ENCODE data around the gene REPS2.

The REPS2 gene

GRCh38 chrX:17072721-17073230 lies 126.3 kb downstream of the REPS2 start:
- Histone ChIP-seq H3K27me3 (ENCODE audit: low read depth) (no peaks in the 10 kb centered on the region), H3K4me1 (no peaks in the 10 kb centered on the region), H3K4me3 (no peak overlapping the region), H3K36me3 (replicated peaks) (no peaks in the 10 kb centered on the region), H3K9me3 (no peaks in the 10 kb centered on the region)
- in situ Hi-C loops (cut with MboI; ENCODE audit: low sequenced_read_pairs) = no loop called here
- no peak for DNase-seq (ENCODE audit: low spot score in 2 of 2)

- no peak overlapping the region for H3K4me3 ChIP-seq
- no peak for DNase-seq (ENCODE audit: low spot score in 2 of 2)
- H3K9me3 ChIP-seq = no peaks in the 10 kb centered on the region
- H3K4me1 ChIP-seq = no peaks in the 10 kb centered on the region
- H3K27me3 ChIP-seq (ENCODE audit: low read depth) = no peaks in the 10 kb centered on the region
- in situ Hi-C loops (cut with MboI; ENCODE audit: low sequenced_read_pairs) = no loop called here
- H3K36me3 ChIP-seq (replicated peaks) = no peaks in the 10 kb centered on the region
Measured at GRCh38 chrX:17075004-17075403, 128.5 kb downstream of the REPS2 start.

GRCh38 chrX:17077361-17077760 lies 130.9 kb downstream of the REPS2 start:
- H3K4me1 ChIP-seq = no peaks in the 10 kb centered on the region
- no peak overlapping the region for H3K4me3 ChIP-seq
- H3K36me3 ChIP-seq (replicated peaks) = no peaks in the 10 kb centered on the region
- no peak for DNase-seq (ENCODE audit: low spot score in 2 of 2)
- in situ Hi-C loops (cut with MboI; ENCODE audit: low sequenced_read_pairs) = no loop called here
- H3K27me3 ChIP-seq (ENCODE audit: low read depth) = no peaks in the 10 kb centered on the region
- H3K9me3 ChIP-seq = no peaks in the 10 kb centered on the region

GRCh38 chrX:17078031-17078720 lies 131.7 kb downstream of the REPS2 start:
- in situ Hi-C loops (cut with MboI; ENCODE audit: low sequenced_read_pairs) = no loop called here
- Histone ChIP-seq H3K4me3 (no peak overlapping the region), H3K36me3 (replicated peaks) (no peaks in the 10 kb centered on the region), H3K9me3 (no peaks in the 10 kb centered on the region), H3K27me3 (ENCODE audit: low read depth) (no peaks in the 10 kb centered on the region), H3K4me1 (no peaks in the 10 kb centered on the region)
- DNase-seq (ENCODE audit: low spot score in 2 of 2) = no peak

- in situ Hi-C loops (cut with MboI; ENCODE audit: low sequenced_read_pairs) = no loop called here
- Histone ChIP-seq H3K4me3 (no peak overlapping the region), H3K36me3 (replicated peaks) (no peaks in the 10 kb centered on the region), H3K9me3 (no peaks in the 10 kb centered on the region), H3K27me3 (ENCODE audit: low read depth) (no peaks in the 10 kb centered on the region; the same call in 1 of the 2 replicates), H3K4me1 (no peaks in the 10 kb centered on the region; the same call in 1 of the 2 replicates)
- no peak for DNase-seq (ENCODE audit: low spot score in 2 of 2)
Measured at GRCh38 chrX:17081511-17081910, 135.1 kb downstream of the REPS2 start.

GRCh38 chrX:17081968-17082367 lies 135.5 kb downstream of the REPS2 start:
- no peak for DNase-seq (ENCODE audit: low spot score in 2 of 2)
- in situ Hi-C loops (cut with MboI; ENCODE audit: low sequenced_read_pairs) = no loop called here
- Histone ChIP-seq H3K4me1 (no peaks in the 10 kb centered on the region; the same call in 1 of the 2 replicates), H3K27me3 (ENCODE audit: low read depth) (no peaks in the 10 kb centered on the region; the same call in 1 of the 2 replicates), H3K4me3 (no peak overlapping the region), H3K9me3 (no peaks in the 10 kb centered on the region), H3K36me3 (replicated peaks) (no peaks in the 10 kb centered on the region)

- no peaks in the 10 kb centered on the region; the same call in 1 of the 2 replicates for H3K4me1 ChIP-seq
- no peaks in the 10 kb centered on the region; the same call in 1 of the 2 replicates for H3K27me3 ChIP-seq (ENCODE audit: low read depth)
- no peak overlapping the region for H3K4me3 ChIP-seq
- no peaks in the 10 kb centered on the region for H3K9me3 ChIP-seq
- DNase-seq (ENCODE audit: low spot score in 2 of 2) = peak; percentile 37 to 71
- no peaks in the 10 kb centered on the region for H3K36me3 ChIP-seq (replicated peaks)
- in situ Hi-C loops (cut with MboI; ENCODE audit: low sequenced_read_pairs) = no loop called here
Measured at GRCh38 chrX:17082831-17083230, 136.4 kb downstream of the REPS2 start.

- no peak for DNase-seq (ENCODE audit: low spot score in 2 of 2)
- Histone ChIP-seq H3K4me3 (no peak overlapping the region), H3K27me3 (ENCODE audit: low read depth) (no peaks in the 10 kb centered on the region; the same call in 1 of the 2 replicates), H3K9me3 (no peaks in the 10 kb centered on the region), H3K36me3 (replicated peaks) (no peaks in the 10 kb centered on the region), H3K4me1 (no peaks in the 10 kb centered on the region; the same call in 1 of the 2 replicates)
- in situ Hi-C loops (cut with MboI; ENCODE audit: low sequenced_read_pairs) = no loop called here
Measured at GRCh38 chrX:17086317-17086716, 139.9 kb downstream of the REPS2 start.

GRCh38 chrX:17095161-17095560 lies 148.7 kb downstream of the REPS2 start:
- H3K4me1 ChIP-seq = no peaks in the 10 kb centered on the region
- no peak for DNase-seq (ENCODE audit: low spot score in 2 of 2)
- no peaks in the 10 kb centered on the region for H3K36me3 ChIP-seq (replicated peaks)
- peaks cover 6% of the 10 kb centered on the region for H3K27me3 ChIP-seq (ENCODE audit: low read depth)
- in situ Hi-C loops (cut with MboI; ENCODE audit: low sequenced_read_pairs) = no loop called here
- no peaks in the 10 kb centered on the region for H3K9me3 ChIP-seq
- H3K4me3 ChIP-seq = no peak overlapping the region

GRCh38 chrX:17098516-17099247 lies 152.2 kb downstream of the REPS2 start:
- Histone ChIP-seq H3K36me3 (replicated peaks) (no peaks in the 10 kb centered on the region), H3K4me1 (no peaks in the 10 kb centered on the region), H3K27me3 (ENCODE audit: low read depth) (peaks cover 4% of the 10 kb centered on the region; the same call in 1 of the 2 replicates), H3K4me3 (no peak overlapping the region), H3K9me3 (no peaks in the 10 kb centered on the region)
- no peak for DNase-seq (ENCODE audit: low spot score in 2 of 2)
- in situ Hi-C loops (cut with MboI; ENCODE audit: low sequenced_read_pairs) = no loop called here

- in situ Hi-C loops (cut with MboI; ENCODE audit: low sequenced_read_pairs) = loop anchor here (25.0 kb wide), 1 partner anchor 583 kb away; no protein-coding TSS in a partner anchor
- Histone ChIP-seq H3K36me3 (replicated peaks) (no peaks in the 10 kb centered on the region), H3K4me1 (no peaks in the 10 kb centered on the region), H3K27me3 (ENCODE audit: low read depth) (no peaks in the 10 kb centered on the region), H3K4me3 (no peak overlapping the region), H3K9me3 (no peaks in the 10 kb centered on the region)
- DNase-seq (ENCODE audit: low spot score in 2 of 2) = no peak
Measured at GRCh38 chrX:17104433-17104832, 158.0 kb downstream of the REPS2 start.

- in situ Hi-C loops (cut with MboI; ENCODE audit: low sequenced_read_pairs) = loop anchor here (25.0 kb wide), 1 partner anchor 566 kb away; no protein-coding TSS in a partner anchor
- Histone ChIP-seq H3K27me3 (ENCODE audit: low read depth) (no peaks in the 10 kb centered on the region), H3K36me3 (replicated peaks) (no peaks in the 10 kb centered on the region), H3K4me1 (peaks cover 2% of the 10 kb centered on the region), H3K4me3 (no peak overlapping the region), H3K9me3 (no peaks in the 10 kb centered on the region)
- DNase-seq (ENCODE audit: low spot score in 2 of 2) = no peak
Measured at GRCh38 chrX:17120816-17121215, 174.4 kb downstream of the REPS2 start.

GRCh38 chrX:17154001-17154400 lies 207.5 kb downstream of the REPS2 start:
- DNase-seq (ENCODE audit: low spot score in 2 of 2) = no peak
- in situ Hi-C loops (cut with MboI; ENCODE audit: low sequenced_read_pairs) = no loop called here
- Histone ChIP-seq H3K9me3 (no peaks in the 10 kb centered on the region), H3K27me3 (ENCODE audit: low read depth) (peaks cover 8% of the 10 kb centered on the region; the same call in 1 of the 2 replicates), H3K36me3 (replicated peaks) (no peaks in the 10 kb centered on the region), H3K4me3 (no peak overlapping the region), H3K4me1 (no peaks in the 10 kb centered on the region)

- Histone ChIP-seq H3K4me3 (no peak overlapping the region), H3K4me1 (no peaks in the 10 kb centered on the region), H3K27me3 (ENCODE audit: low read depth) (no peaks in the 10 kb centered on the region), H3K36me3 (replicated peaks) (no peaks in the 10 kb centered on the region), H3K9me3 (no peaks in the 10 kb centered on the region)
- DNase-seq (ENCODE audit: low spot score in 2 of 2) = no peak
- in situ Hi-C loops (cut with MboI; ENCODE audit: low sequenced_read_pairs) = no loop called here
Measured at GRCh38 chrX:17160975-17161374, 214.5 kb downstream of the REPS2 start.
